Colonic mucosa (tissue), 4 donors: ENCODE measurements around the gene STK39. TPM values are rescaled to one million over a fixed set of nuclear protein-coding genes. Genes with fewer than 3 reads are reported as not detected.

ENCODE experiments used
- DNase-seq: peaks from one replicate; pipeline ENCODE4 v3.0.0-alpha.2; 2020
- H3K27ac ChIP-seq: fragments of 200-600 bp; one replicate; pipeline ENCODE4 v1.8.0; 2021
- H3K27me3 ChIP-seq: fragments of 200-600 bp; one replicate; pipeline ENCODE4 v1.8.0; 2021
- H3K36me3 ChIP-seq: fragments of 200-600 bp; one replicate; pipeline ENCODE4 v1.8.0; 2021
- H3K4me1 ChIP-seq: fragments of 200-600 bp; one replicate; pipeline ENCODE4 v1.8.0; 2021; ENCODE audit warnings: mild to moderate bottlenecking
- H3K4me3 ChIP-seq: fragments of 200-600 bp; one replicate; pipeline ENCODE4 v1.8.0; 2021
- H3K9ac ChIP-seq, 2 donors: one replicate each; pipeline ENCODE4 v1.7.0; 2013; ENCODE audit warnings: control low read depth in 2 of 2, low read depth in 2 of 2, low read length in 2 of 2
- H3K9me3 ChIP-seq: fragments of 200-600 bp; one replicate; pipeline ENCODE4 v1.8.0; 2021
- intact Hi-C: fragments of 100-400 bp; cut with DNase I; formaldehyde crosslinking; loops from one replicate; pipeline ENCODE4 v1.14.1; 2022
- total RNA-seq, 2 donors: library from RNA; stranded (reverse); fragmentation: NEBNext Ultra II Directional in 1 of 2; extraction: Animal tissue kit (Norgen Biotek cat#: 25700) in 1 of 2; gene quantifications; one replicate each; pipeline ENCODE4 v1.2.1, GENCODE V29; 2021
- TF ChIP-seq, protein P1 (sequence below): fragments of 200-600 bp; IDR thresholded peaks from one replicate; pipeline ENCODE4 v1.8.0; 2022; ENCODE audit warnings: antibody characterized with exemption, mild to moderate bottlenecking
- donor health status: healthy.
- donor health status: DM: no; HTN: no; CAD: no.
- donor health status: DM: no; HTN: no; CAD: no.

Gene STK39
- total RNA-seq, 2 donors from 2014 or later, result 35.9 to 41.2 TPM

DNA sequence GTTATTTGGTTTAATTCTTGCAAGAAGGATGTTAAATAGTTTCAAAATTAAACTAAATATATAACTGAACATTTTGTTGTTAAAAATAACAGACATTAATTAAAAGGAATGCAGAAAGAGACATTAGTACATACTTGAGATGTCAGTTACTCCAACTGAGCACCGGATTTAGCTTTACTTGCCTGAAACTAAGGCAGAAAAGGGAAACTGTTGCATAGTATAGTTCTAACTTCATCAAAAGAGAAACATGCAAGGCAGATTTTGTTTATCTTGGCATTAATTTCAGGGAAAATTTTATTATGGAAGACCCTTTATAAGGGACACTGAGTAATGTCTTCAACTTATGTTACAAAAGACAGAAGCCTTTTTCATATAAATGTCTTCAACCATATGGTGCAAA is 218.3 kb downstream of the STK39 start:
- Histone ChIP-seq H3K4me1 (no peaks in the 10 kb centered on the region), H3K27ac (no peak overlapping the region), H3K4me3 (no peak overlapping the region), H3K9ac (no peak overlapping the region), H3K27me3 (no peaks in the 10 kb centered on the region), H3K36me3 (no peaks in the 10 kb centered on the region), H3K9me3 (no peaks in the 10 kb centered on the region)
- TF ChIP-seq, protein P1, sequence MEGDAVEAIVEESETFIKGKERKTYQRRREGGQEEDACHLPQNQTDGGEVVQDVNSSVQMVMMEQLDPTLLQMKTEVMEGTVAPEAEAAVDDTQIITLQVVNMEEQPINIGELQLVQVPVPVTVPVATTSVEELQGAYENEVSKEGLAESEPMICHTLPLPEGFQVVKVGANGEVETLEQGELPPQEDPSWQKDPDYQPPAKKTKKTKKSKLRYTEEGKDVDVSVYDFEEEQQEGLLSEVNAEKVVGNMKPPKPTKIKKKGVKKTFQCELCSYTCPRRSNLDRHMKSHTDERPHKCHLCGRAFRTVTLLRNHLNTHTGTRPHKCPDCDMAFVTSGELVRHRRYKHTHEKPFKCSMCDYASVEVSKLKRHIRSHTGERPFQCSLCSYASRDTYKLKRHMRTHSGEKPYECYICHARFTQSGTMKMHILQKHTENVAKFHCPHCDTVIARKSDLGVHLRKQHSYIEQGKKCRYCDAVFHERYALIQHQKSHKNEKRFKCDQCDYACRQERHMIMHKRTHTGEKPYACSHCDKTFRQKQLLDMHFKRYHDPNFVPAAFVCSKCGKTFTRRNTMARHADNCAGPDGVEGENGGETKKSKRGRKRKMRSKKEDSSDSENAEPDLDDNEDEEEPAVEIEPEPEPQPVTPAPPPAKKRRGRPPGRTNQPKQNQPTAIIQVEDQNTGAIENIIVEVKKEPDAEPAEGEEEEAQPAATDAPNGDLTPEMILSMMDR, result no peak
- no peak for DNase-seq
- intact Hi-C loops, result no loop called here

DNA sequence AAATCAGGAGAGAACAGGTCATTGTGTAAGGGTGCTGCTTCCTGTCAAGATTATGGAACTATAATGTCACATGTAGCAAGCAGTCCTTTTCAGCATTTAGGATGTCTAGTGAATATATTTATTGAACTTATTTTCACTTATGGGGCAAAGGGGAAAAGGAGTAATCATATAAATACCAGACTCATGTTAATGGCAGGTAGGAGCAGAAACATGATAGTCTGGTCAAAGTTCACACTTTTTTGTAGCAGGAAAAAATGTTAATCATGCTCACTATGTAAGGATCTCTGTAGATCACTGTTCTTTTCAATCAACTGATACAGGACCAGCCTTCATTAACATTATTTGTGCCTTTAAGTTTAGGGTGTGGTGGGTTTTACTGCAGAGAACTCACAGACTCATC is 219.0 kb downstream of the STK39 start:
- no peaks in the 10 kb centered on the region for H3K9me3 ChIP-seq
- no peak overlapping the region for H3K27ac ChIP-seq
- no peaks in the 10 kb centered on the region for H3K27me3 ChIP-seq
- H3K4me1 ChIP-seq, result no peaks in the 10 kb centered on the region
- no peak for DNase-seq
- H3K4me3 ChIP-seq, result no peak overlapping the region
- intact Hi-C loops, result no loop called here
- TF ChIP-seq, protein P1, result no peak
- no peaks in the 10 kb centered on the region for H3K36me3 ChIP-seq
- H3K9ac ChIP-seq, result no peak overlapping the region

DNA sequence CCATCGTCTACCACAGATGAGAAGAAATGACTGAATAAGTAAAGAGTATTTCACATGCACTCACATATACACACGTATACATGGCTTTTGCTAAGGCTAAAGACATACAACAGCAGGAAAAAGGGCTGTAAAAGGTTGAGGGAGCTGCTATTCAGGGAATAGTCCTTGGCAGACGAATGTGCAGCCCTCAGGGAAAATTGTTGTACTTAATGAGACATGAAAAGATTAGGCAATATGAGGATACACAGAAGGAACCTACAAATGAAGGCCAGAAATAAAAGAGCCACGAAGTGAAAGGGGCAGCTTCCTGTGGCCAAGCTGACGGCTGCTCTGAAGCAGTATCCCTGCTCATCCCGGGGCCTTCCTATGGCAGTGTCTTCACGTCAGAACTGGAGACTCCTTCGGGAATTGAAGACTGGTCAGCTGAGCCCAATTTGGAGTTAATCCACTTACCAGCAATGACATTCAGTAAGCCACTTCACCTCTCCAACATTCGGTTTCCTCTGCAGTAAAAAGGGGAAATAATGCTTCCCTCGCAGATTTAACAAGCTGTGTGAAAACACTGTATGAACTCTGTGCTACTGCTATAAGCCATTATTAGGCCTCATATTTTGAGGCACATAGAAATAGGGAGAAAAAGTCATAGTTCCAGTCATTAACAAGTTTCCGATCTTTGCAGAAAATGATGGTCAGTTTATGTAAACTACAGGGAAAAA is 221.8 kb downstream of the STK39 start:
- H3K27me3 ChIP-seq, result no peaks in the 10 kb centered on the region
- H3K36me3 ChIP-seq, result no peaks in the 10 kb centered on the region
- intact Hi-C loops, result no loop called here
- H3K27ac ChIP-seq, result no peak overlapping the region
- DNase-seq, result no peak
- H3K9ac ChIP-seq, result no peak overlapping the region
- H3K9me3 ChIP-seq, result no peaks in the 10 kb centered on the region
- H3K4me1 ChIP-seq, result no peaks in the 10 kb centered on the region
- no peak overlapping the region for H3K4me3 ChIP-seq
- TF ChIP-seq, protein P1, result no peak

DNA sequence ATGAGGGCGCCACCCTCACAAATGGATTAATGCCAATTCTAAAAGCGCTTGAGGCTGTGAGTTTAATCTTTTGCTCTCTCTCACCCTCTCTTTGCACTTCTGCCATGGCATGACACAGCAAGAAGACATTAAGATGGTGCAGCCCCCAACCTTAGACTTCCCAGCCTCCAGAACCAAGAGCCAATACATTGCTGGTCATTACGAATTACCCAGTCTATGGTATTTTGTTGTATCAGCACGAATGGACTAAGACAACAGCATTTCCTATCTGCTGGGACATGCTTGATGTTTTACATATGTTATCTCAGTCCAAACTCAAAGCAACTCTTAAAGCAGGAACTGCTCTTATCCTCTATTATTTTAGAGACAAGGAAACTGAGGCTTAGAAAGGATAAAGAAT is 222.9 kb downstream of the STK39 start:
- intact Hi-C loops, result no loop called here
- no peaks in the 10 kb centered on the region for H3K9me3 ChIP-seq
- TF ChIP-seq, protein P1, result no peak

DNA sequence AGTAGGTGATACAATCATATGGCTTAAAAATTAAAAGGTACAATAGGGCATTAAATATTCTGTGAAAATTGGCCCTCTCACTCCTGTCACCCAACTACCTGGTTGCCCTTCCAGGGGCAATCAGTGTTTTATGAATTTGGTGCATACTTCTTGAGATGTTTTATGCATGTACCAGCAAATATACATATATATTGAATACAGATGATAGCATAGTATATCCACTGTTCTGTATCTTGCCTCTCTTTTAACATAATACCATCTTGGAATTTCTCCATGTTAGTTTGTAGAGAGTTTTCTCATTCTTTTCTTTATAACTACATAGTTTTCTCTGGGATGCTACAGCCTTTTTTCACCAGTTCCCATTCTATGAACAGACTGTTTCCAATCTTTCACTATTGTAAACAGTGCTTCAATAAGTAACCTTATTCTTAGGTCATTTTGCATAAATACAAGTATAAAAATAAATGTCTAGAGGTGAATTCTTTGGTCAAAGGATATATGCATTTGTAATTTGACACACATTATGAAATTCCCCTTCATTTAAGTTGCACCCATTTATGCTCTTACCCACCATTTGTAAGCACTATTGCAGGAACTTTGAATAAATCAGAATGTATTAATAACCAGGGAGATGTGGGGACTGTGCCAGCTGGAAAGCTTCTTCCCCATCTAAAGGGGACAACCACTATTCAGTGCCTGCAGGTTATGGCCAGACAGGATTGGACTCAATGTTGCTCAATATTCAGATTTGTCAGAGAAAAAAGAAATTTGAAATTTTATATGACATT is 225.4 kb downstream of the STK39 start:
- H3K27ac ChIP-seq, result no peak overlapping the region
- no peaks in the 10 kb centered on the region for H3K9me3 ChIP-seq
- intact Hi-C loops, result no loop called here
- no peaks in the 10 kb centered on the region for H3K4me1 ChIP-seq
- TF ChIP-seq, protein P1, result no peak
- no peak overlapping the region for H3K4me3 ChIP-seq
- H3K9ac ChIP-seq, result no peak overlapping the region
- H3K36me3 ChIP-seq, result no peaks in the 10 kb centered on the region
- no peaks in the 10 kb centered on the region for H3K27me3 ChIP-seq
- no peak for DNase-seq

More for the DNA sequence above, 222.9 kb downstream of the STK39 start:
- no peaks in the 10 kb centered on the region for H3K36me3 ChIP-seq
- H3K9ac ChIP-seq, result no peak overlapping the region
- no peaks in the 10 kb centered on the region for H3K4me1 ChIP-seq
- H3K27me3 ChIP-seq, result no peaks in the 10 kb centered on the region
- no peak overlapping the region for H3K27ac ChIP-seq
- DNase-seq, result no peak
- H3K4me3 ChIP-seq, result no peak overlapping the region
